Activated B cell treated with CpG ODN at 0.5 μM for 24 hours (primary cell): Measurements from ENCODE around the gene B3GAT2. TPM values are rescaled to one million over a fixed set of nuclear protein-coding genes. Genes with fewer than 3 reads are reported as not detected.

Source experiments
- ATAC-seq: fragments of 200-7000 bp; cut with Tn5 transposase; one replicate; pipeline ENCODE4 v1.10.0; 2021; ENCODE audit warnings: low read depth, mild to moderate bottlenecking, moderate library complexity
- CTCF ChIA-PET: fragments of 350-600 bp; sonication (Branson Sonifier 250); formaldehyde crosslinking; loops from one replicate; lab custom pipeline; 2021; ENCODE audit warnings: antibody characterized with exemption; lab: Charles Lee
- POLR2A ChIA-PET: fragments of 350-600 bp; sonication (Branson Sonifier 250); formaldehyde crosslinking; loops from one replicate; lab custom pipeline; 2021; ENCODE audit warnings: antibody characterized with exemption; lab: Charles Lee
- DNase-seq: peaks from one replicate; pipeline ENCODE4 v3.0.0; 2022
- H3K27ac Mint-ChIP-seq: one replicate; pipeline ENCODE4 v1.8.0; 2020; ENCODE audit warnings: mixed read lengths
- H3K27me3 Mint-ChIP-seq: one replicate; pipeline ENCODE4 v1.8.0; 2021; ENCODE audit warnings: mixed read lengths
- H3K36me3 Mint-ChIP-seq: one replicate; pipeline ENCODE4 v1.8.0; 2021; ENCODE audit warnings: low read depth, mixed read lengths
- H3K4me1 Mint-ChIP-seq: one replicate; pipeline ENCODE4 v1.8.0; 2021; ENCODE audit warnings: mixed read lengths
- H3K4me3 Mint-ChIP-seq: one replicate; pipeline ENCODE4 v1.8.0; 2020; ENCODE audit warnings: mild to moderate bottlenecking, mixed read lengths
- H3K9me3 Mint-ChIP-seq: one replicate; pipeline ENCODE4 v1.8.0; 2020; ENCODE audit warnings: mixed read lengths
- intact Hi-C: fragments of 100-400 bp; cut with micrococcal nuclease; formaldehyde crosslinking; loops from one replicate; pipeline ENCODE4 v1.15.1; 2024
- total RNA-seq: library from RNA; stranded (reverse); gene quantifications from 2 replicates; pipeline ENCODE4 v1.2.3, GENCODE V29; 2022
- TF ChIP-seq, protein P1 (sequence below): fragments of 200-600 bp; IDR thresholded peaks from one replicate; pipeline ENCODE4 v1.8.0; 2022; ENCODE audit warnings: antibody characterized with exemption, mild to moderate bottlenecking

The B3GAT2 gene
- total RNA-seq, 1 donor from 2014 or later: not detected

GRCh38 chr6:70813885-70814284 is 143.0 kb downstream of the B3GAT2 start:
- no peaks in the 10 kb centered on the region for H3K9me3 Mint-ChIP-seq
- H3K4me1 Mint-ChIP-seq: no peaks in the 10 kb centered on the region
- no peak overlapping the region for H3K4me3 Mint-ChIP-seq
- ATAC-seq (no peak), DNase-seq (no peak)
- H3K36me3 Mint-ChIP-seq: peaks cover 25% of the 10 kb centered on the region
- ChIA-PET CTCF (no interaction called here), POLR2A (no interaction called here)
- H3K27me3 Mint-ChIP-seq: no peaks in the 10 kb centered on the region
- H3K27ac Mint-ChIP-seq: no peak overlapping the region
- intact Hi-C loops: no loop called here
- TF ChIP-seq, protein P1, sequence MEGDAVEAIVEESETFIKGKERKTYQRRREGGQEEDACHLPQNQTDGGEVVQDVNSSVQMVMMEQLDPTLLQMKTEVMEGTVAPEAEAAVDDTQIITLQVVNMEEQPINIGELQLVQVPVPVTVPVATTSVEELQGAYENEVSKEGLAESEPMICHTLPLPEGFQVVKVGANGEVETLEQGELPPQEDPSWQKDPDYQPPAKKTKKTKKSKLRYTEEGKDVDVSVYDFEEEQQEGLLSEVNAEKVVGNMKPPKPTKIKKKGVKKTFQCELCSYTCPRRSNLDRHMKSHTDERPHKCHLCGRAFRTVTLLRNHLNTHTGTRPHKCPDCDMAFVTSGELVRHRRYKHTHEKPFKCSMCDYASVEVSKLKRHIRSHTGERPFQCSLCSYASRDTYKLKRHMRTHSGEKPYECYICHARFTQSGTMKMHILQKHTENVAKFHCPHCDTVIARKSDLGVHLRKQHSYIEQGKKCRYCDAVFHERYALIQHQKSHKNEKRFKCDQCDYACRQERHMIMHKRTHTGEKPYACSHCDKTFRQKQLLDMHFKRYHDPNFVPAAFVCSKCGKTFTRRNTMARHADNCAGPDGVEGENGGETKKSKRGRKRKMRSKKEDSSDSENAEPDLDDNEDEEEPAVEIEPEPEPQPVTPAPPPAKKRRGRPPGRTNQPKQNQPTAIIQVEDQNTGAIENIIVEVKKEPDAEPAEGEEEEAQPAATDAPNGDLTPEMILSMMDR: no peak

- no peak for ATAC-seq
- intact Hi-C loops: no loop called here
- Mint-ChIP-seq H3K27ac (no peak overlapping the region), H3K36me3 (peaks cover 36% of the 10 kb centered on the region), H3K27me3 (no peaks in the 10 kb centered on the region), H3K9me3 (no peaks in the 10 kb centered on the region), H3K4me3 (no peak overlapping the region), H3K4me1 (no peaks in the 10 kb centered on the region)
- CTCF ChIA-PET: no interaction called here
- POLR2A ChIA-PET: no interaction called here
- no peak for DNase-seq
- TF ChIP-seq, protein P1: no peak
Observed at GRCh38 chr6:70811788-70812187, 145.1 kb downstream of the B3GAT2 start.
